Spleen (tissue), 7 donors: ENCODE data around the gene APBB1IP.

Source experiments
- CTCF ChIP-seq, 11 experiments: fragments of 200-600 bp in 7 of 11; fragments of 450-650 bp in 4 of 11; sonication (generic) in 4 of 11; IDR thresholded peaks in 8 of 11; conservative IDR thresholded peaks in 3 of 11; 1 replicate in 7 of 11; 2 replicates in 4 of 11; pipeline versions ENCODE4 v1.4.0 to v1.8.0; 2016 to 2021; ENCODE audit warnings: antibody characterized with exemption in 11 of 11, inconsistent platforms in 4 of 11, mild to moderate bottlenecking in 1 of 11
- POLR2A ChIP-seq, 3 donors: fragments of 450-650 bp; IDR thresholded peaks; one replicate each; pipeline ENCODE4 v1.5.1; 2017; ENCODE audit warnings: antibody characterized with exemption in 3 of 3, mild to moderate bottlenecking in 1 of 3
- POLR2AphosphoS5 ChIP-seq, 3 donors: sonication (generic); formaldehyde crosslinking; IDR thresholded peaks; one replicate each; pipeline ENCODE4 v1.5.1; 2017; ENCODE audit warnings: antibody characterized with exemption in 3 of 3
- donor health status: DM: no; HTN: no; CAD: no; lungs with moderate emphysema.
- donor health status: DM: no; HTN: no; CAD: no.
- donor health status: DM: no; HTN: no; CAD: no.

- TF ChIP-seq CTCF (IDR thresholded peaks at IDR 0.05 in 8 of 11, conservative IDR thresholded peaks at IDR 0.05 in 3 of 11) (no peak), POLR2A (IDR thresholded peaks at IDR 0.05) (no peak), POLR2AphosphoS5 (IDR thresholded peaks at IDR 0.05) (no peak)
Observed at GRCh38 chr10:26455567-26456315, 17.6 kb downstream of the APBB1IP start.
